HG02943 (cell line): ENCODE measurements around the gene USP35.
A peak's percentile ranks its signal among the peaks of the same experiment; 100 is the strongest.
"Not testable (repeated sequence)": the region's sequence is repeated elsewhere in the genome, so short reads cannot be mapped to it uniquely, and the experiment has no call there.

ENCODE experiments used
- ATAC-seq: cut with Tn5 transposase; IDR thresholded peaks from one replicate; pipeline ENCODE4 v1.9.1; 2021; ENCODE audit warnings: mild to moderate bottlenecking, low read depth, moderate library complexity; ENCODE audit not compliant: unreplicated experiment

The USP35 gene

GRCh38 chr11:78166855-78167469, 21.8 kb upstream of the USP35 start:
- no peak for ATAC-seq

GRCh38 chr11:78168539-78169477, 19.9 kb upstream of the USP35 start:
- ATAC-seq: no peak

GRCh38 chr11:78170413-78170812, 18.3 kb upstream of the USP35 start:
- no peak for ATAC-seq

DNA sequence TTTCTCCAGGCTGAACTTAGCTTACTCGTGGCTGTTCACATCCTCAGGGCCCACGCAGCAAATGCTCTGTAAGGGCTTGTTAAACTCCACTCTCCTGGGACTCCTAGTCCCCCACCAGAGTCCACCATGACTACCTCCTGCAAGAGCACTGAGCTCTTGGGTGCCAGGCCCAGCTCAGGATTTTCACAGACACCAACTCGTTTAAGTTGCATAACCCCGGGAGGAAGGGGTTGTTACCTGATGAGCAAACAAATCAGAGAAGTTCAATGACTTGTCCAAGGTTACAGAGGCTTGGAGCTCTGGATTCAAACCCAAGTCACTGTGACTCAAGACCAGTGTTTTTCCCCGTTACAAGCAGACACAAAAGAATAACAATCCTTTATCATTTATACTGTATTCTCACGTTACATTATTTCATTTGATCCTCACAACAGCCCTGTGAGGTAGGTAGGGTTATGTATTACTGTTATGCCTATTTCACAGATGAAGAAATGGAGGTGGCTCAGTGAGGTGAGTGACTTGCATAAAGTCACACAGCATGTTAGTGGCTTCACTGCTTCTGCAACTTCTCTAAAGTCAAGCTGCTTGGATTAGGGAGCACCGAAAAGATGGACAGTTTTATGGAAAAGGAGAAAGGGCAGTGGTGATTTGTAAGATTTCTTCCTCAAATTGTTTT, 17.7 kb upstream of the USP35 start:
- no peak for ATAC-seq

DNA sequence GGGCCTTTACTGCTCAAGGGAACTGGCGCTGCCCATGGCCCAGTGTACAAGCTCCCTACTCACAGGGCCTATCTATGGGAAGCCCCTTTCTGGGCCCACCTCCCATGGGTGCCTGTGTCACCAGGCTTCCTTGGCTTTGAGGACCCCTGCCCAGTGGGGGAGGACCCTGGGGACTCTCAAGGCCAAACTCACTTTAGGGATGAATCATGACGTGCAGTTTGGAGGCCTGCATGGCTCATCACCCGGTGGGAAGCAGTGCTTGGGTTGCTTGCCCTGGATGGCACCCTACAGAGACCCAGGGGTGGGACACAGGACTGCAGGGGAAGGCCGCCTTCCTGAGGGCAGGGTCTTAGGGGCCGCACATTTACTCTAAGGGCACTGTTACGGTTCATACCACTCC, 16.8 kb upstream of the USP35 start:
- no peak for ATAC-seq

- ATAC-seq: not testable (repeated sequence)
These were observed 12.9 kb upstream of the USP35 start for GRCh38 chr11:78175862-78176261.

DNA sequence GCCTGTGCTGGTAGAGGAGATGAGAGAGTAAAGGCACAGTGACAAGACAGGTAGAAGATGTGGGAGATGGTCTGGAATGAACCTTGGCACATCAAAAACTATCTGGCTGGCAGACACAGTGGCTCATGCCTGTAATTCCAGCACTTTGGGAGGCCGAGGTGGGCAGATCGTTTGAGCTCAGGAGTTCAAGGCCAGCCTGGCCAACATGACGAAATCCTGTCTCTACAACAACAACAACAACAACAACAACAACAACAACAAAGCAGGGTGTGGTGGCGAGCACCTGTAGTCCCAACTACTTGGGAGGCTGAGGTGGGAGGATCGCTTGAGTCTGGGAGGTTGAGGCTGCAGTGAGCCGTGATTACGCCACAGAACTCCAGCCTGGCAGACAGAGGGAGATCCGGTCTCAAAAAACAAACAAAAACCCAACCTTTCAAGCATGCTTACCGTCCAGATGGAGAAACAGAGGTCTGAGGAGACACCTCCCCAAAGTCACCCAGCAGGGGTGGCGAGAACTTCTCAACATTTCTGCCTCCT, 12.0 kb upstream of the USP35 start:
- no peak for ATAC-seq

GRCh38 chr11:78177216-78177615, 11.5 kb upstream of the USP35 start:
- ATAC-seq: no peak

DNA sequence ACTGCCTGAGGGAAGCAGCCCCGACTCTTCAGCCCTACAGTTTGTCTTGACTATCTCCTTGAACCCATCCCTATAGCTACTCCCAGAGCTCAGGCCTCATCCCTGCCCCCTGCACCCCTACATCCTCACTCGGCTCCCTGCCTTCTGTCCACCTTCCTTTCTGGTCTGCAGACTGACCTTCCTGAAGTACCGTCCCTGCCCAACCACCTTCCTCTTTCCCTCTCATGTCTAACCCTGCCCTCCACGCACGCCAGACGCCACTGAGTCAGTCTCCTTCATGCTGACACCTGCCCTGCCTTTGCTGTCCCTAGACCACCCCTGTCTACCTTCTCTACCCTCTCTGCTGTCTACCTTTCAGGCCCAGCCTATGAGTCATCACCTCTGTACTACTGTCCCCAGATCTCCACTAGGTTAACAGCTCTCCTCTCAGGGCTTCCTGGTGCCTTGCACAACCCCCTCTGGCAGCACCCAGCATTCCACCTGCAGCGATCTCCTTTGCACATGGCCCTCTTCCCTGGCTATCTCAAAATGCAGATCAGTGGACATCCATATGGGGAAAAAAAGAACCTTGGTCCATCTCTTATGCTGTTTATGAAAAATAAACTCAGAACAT, 9.2 kb upstream of the USP35 start:
- no peak for ATAC-seq

DNA sequence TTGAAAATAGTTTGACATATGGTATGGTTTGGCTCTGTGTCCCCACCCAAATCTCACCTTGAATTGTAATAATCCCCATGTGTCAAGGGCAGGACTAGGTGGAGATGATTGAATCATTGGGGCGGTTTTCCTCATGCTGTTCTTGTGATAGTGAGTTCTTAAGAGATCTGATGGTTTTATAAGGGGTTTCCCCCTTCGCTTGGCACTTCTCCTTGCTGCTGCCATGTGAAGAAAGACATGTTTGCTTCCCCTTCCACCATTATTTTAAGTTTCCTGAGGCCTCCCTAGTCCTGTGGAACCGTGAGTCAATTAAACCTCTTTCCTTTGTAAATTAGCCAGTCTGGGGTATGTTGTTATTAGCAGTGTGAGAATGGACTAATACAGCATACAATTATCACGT, 8.0 kb upstream of the USP35 start:
- no peak for ATAC-seq

DNA sequence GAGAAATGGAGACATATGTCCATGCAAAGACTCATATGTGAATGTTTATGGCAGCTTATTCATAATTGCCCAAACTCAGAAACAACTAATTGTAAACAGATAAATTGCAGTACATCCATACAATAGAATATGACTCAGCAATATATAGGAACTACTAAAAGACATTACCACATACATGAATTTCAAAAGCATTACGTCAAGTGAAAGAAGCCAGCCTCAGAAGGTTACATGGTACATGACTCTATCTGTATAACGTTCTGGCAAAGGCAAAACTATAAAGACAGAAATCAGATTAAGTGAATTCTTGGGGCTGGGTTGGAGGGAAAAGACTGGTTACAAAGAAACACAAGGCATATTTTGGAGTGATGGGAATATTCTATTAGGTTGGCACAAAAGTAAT, 7.5 kb upstream of the USP35 start:
- ATAC-seq: no peak

- ATAC-seq: peak; percentile 11
These were observed 1.1 kb upstream of the USP35 start for GRCh38 chr11:78187366-78188285.

GRCh38 chr11:78189174-78189724, 530 bp downstream of the USP35 start:
- ATAC-seq: no peak

DNA sequence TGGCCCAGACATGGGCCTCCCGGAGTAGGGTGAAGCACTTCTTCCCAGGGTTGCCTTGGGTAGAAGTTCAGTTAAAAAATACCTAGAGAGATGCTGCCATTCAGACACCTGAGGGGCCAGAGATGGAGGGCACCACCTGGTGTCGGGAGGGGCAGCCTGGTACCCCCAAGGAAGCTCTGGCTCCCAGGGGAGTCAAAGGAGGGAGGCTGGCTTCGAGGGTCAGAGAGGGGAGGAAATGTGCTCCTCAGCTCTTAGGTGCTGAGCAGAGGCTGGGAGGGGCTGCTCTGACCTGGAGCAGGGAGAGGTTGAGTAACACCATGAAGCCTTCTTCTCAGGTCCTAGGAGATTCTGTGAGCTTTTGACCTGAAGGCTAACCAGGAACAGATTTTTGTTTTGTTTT, 1.1 kb downstream of the USP35 start:
- ATAC-seq: no peak

- no peak for ATAC-seq
These were observed 1.7 kb downstream of the USP35 start for GRCh38 chr11:78190374-78190773.

DNA sequence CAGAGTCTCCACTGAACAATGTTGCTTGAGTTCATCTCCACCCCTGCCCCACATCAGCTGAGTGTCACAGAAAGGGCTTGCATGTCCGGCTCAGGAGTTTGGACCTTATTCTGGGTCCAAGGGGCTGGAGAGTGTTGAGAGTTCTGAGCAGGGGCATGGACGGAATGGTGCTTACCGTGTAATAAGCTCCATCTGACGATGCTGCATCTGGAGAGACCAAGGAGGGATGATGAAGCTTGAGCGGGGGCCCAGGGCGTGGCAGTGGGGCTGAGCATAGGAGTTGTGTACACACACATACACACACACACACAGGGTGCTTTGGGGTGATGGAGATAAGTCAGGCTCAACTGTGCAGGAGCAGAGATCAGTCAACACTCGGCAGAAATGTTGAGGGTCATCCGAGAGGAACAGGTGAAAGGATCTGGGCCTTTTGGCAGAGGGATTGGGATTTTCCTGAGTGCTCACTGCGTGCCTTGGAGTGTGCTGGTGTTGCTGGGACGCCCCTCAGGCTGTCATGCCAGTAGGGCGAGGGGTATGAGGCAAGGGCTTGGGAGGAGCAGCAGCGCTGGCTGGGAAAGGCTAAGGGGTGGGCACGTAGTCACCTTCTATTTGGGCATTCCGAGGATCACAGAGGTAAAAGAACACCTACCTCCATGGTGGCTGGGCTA, 2.3 kb downstream of the USP35 start:
- ATAC-seq: no peak

DNA sequence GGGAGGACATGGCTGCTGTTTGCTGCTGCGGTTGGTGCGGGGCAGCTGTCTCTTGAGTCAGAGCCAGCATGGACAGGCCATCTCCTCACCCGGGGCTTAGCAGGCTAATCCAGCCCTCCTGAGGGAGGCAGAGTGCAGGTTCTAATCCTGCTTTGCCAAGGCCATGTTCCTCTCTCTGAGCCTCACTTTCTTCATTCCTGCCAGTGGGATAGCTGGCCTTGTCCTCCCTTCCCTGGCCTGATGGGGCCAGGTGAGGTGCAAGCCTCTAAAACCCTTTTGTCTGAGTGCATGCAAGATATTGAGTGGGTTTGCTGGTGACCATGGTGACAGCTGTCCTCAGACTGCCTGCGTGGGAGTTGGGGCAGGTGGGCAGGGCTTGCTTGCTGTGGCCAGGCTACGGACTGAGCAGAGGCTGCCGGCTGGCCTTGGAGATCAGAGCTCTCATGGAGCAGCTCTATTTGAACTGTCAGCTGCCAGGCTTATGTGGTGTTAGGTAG, 3.6 kb downstream of the USP35 start:
- ATAC-seq: no peak

- ATAC-seq: no peak
These were observed 4.2 kb downstream of the USP35 start for GRCh38 chr11:78192911-78193351.

DNA sequence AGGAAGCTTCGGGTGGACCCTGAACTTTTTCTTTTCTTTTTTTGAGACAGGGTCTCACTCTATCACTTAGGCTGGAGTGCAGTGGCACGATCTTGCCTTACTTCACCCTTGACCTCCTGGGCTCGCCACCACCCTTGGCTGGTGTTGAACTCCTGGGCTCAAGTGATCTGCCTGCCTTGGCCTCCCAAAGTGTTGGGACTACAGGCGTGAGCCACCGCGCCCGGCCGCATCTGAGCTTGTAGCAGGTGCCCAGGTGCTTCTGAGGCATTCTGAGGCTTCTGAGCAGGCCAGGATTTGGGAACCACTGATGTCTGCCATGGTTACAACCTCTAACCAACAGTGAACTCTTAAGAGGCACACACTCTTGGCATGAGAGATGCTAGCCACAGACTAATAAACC, 5.1 kb downstream of the USP35 start:
- ATAC-seq: no peak
